BE2C (cell line): ENCODE data around the gene ACBD4.

ENCODE experiments used
- DNase-seq: peaks from one replicate; pipeline ENCODE4 v3.0.0-alpha.2; 2020
- H3K27me3 ChIP-seq: fragments of 250-450 bp; sonication (Bioruptor Pico); 2 replicates; pipeline ENCODE4 v1.5.1; 2020; ENCODE audit warnings: mild to moderate bottlenecking
- H3K36me3 ChIP-seq: fragments of 250-450 bp; sonication (Bioruptor Pico); 2 replicates; pipeline ENCODE4 v1.5.1; 2020; ENCODE audit warnings: mild to moderate bottlenecking
- H3K4me1 ChIP-seq: fragments of 250-450 bp; sonication (Bioruptor Pico); 2 replicates; pipeline ENCODE4 v1.5.1; 2020
- H3K4me3 ChIP-seq: 2 replicates; pipeline ENCODE4 v1.5.1; 2011; ENCODE audit warnings: low read depth, low read length
- H3K9me3 ChIP-seq: fragments of 250-450 bp; sonication (Bioruptor Pico); 2 replicates; pipeline ENCODE4 v1.5.1; 2020
- TF ChIP-seq, protein P1 (sequence below): IDR thresholded peaks from 2 replicates; pipeline ENCODE4 v1.5.1; 2012; ENCODE audit warnings: mild to moderate bottlenecking, low read depth, low read length

The ACBD4 gene

GRCh38 chr17:45098081-45098868, 37.2 kb upstream of the ACBD4 start:
- Histone ChIP-seq H3K36me3 (peaks cover 90% of the 10 kb centered on the region), H3K27me3 (no peaks in the 10 kb centered on the region), H3K4me3 (no peak overlapping the region), H3K4me1 (no peaks in the 10 kb centered on the region), H3K9me3 (no peaks in the 10 kb centered on the region)
- no peak for DNase-seq
- TF ChIP-seq, protein P1, sequence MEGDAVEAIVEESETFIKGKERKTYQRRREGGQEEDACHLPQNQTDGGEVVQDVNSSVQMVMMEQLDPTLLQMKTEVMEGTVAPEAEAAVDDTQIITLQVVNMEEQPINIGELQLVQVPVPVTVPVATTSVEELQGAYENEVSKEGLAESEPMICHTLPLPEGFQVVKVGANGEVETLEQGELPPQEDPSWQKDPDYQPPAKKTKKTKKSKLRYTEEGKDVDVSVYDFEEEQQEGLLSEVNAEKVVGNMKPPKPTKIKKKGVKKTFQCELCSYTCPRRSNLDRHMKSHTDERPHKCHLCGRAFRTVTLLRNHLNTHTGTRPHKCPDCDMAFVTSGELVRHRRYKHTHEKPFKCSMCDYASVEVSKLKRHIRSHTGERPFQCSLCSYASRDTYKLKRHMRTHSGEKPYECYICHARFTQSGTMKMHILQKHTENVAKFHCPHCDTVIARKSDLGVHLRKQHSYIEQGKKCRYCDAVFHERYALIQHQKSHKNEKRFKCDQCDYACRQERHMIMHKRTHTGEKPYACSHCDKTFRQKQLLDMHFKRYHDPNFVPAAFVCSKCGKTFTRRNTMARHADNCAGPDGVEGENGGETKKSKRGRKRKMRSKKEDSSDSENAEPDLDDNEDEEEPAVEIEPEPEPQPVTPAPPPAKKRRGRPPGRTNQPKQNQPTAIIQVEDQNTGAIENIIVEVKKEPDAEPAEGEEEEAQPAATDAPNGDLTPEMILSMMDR: no peak

- Histone ChIP-seq H3K36me3 (peaks cover 90% of the 10 kb centered on the region), H3K4me3 (no peak overlapping the region), H3K9me3 (no peaks in the 10 kb centered on the region), H3K27me3 (no peaks in the 10 kb centered on the region), H3K4me1 (no peaks in the 10 kb centered on the region)
- peak; percentile 93 for DNase-seq
- TF ChIP-seq, protein P1: peak; percentile 95
Observed at GRCh38 chr17:45098869-45099616, 36.4 kb upstream of the ACBD4 start.

- TF ChIP-seq, protein P1: no peak
- Histone ChIP-seq H3K4me3 (no peak overlapping the region), H3K4me1 (no peaks in the 10 kb centered on the region), H3K27me3 (no peaks in the 10 kb centered on the region), H3K9me3 (no peaks in the 10 kb centered on the region), H3K36me3 (peaks cover 89% of the 10 kb centered on the region)
- no peak for DNase-seq
Observed at GRCh38 chr17:45101546-45101882, 34.0 kb upstream of the ACBD4 start.

DNA sequence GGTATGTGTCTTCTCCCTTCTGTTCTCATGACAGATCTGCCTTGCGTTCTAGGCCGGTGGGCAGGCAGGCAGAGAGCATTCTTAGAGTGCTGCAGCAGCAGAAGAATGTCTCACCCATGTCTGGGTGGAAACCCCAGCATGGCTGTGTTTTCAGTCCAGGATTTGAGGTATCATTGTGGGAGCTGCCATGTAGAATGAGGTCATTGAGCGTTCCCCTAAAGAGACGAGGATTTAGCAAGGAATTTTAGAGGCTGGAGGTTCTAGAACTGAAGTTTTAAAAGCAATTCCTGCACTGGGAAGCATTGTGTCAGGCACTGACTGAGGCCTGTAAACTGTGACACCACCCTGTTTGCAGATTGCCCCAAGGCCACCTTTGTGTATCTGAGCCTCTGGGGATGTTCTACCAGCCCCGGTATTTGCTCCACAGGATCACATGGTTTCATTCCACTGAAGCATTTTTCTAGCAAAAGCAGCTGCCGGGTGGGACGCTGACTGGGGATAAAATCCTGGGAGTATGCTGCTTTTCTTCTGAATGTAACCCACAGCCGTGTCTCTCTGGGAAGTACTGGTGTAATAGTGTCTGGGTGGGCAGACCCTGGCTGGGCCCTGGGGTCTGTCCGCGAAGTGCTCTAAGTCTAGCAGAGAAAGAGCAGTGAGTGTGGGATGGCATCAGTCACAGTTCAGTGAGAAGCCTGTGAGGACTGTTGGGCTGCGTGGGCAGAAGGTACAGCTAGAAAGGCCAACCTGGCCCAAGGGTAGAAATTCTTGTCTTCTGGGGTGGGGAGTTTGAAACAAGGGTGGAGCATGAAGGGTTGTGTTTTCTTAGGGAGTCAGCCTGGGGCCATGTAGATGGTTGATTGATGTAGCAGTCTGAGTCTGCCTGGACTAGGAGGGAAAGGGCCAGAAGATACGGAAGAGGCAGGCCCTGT, 33.3 kb upstream of the ACBD4 start:
- TF ChIP-seq, protein P1: no peak
- no peaks in the 10 kb centered on the region for H3K9me3 ChIP-seq
- no peaks in the 10 kb centered on the region for H3K4me1 ChIP-seq
- H3K4me3 ChIP-seq: no peak overlapping the region
- H3K36me3 ChIP-seq: peaks cover 89% of the 10 kb centered on the region
- DNase-seq: no peak
- H3K27me3 ChIP-seq: no peaks in the 10 kb centered on the region

DNA sequence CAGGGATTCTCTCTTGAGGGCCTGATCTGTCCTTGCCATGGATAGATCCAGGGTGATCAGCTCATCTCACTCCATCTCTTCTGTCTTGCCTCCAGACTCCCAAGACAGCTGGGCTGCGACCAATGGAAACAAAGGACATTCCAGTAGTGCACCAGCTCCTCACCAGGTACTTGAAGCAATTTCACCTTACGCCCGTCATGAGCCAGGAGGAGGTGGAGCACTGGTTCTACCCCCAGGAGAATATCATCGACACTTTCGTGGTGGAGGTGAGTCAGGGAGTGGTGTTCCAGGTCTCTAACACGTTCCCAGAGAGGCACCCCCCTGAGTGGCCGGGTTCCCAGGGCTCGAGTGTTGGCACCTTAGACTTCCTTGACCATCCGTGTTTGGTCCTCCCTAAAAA, 32.6 kb upstream of the ACBD4 start:
- peaks cover 89% of the 10 kb centered on the region for H3K36me3 ChIP-seq

More for the DNA sequence above, 32.6 kb upstream of the ACBD4 start:
- no peak for DNase-seq
- no peaks in the 10 kb centered on the region for H3K9me3 ChIP-seq
- H3K27me3 ChIP-seq: no peaks in the 10 kb centered on the region
- no peaks in the 10 kb centered on the region for H3K4me1 ChIP-seq
- H3K4me3 ChIP-seq: no peak overlapping the region
- TF ChIP-seq, protein P1: no peak
